Embryonic facial prominence (tissue), 1 donor: ENCODE data around the gene SLC12A7.
"Not testable (repeated sequence)": the region's sequence is repeated elsewhere in the genome, so short reads cannot be mapped to it uniquely, and the experiment has no call there.

ENCODE experiments used
- DNase-seq: peaks from one replicate; pipeline ENCODE4 v3.0.0-alpha.2; 2016; ENCODE audit errors: extremely low spot score

SLC12A7 gene

DNA sequence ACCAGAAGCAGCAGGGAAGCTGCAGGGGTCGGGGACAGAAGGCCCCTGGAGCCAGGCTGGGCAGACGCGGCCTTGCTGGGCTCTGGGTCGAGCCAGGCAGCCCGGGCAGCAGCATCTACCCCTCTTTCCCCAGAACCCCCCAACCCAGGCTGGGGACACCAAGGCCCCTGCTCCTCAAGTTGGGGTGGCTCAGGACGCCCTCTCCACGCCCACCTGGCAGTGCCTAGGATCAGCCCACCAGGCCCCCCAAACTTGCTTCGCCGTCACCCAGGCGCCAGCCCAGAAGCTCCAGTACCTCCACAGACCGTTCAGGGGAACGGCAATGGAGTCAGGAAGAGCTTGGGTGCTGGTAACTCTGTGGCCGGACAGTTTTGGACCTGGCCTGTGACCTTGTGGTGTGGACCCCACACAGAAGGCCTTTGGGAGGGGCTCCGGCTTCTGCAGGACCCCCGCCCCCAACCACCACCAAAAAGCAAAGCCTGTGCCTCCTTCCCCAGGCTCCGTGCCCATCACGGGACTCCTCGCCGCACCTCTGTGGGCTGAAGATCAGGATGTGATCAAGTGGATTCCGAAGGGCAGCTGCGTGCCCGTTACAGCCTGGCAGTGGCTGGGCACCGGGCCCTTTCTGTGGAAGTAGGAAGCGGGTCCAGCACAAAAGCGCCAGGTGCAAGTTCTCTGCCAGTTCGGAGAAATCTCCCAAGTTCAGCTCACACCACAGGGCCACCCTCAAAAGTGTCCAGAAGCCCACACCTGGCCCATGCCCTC lies 2.1 kb downstream of the SLC12A7 start:
- DNase-seq = no peak

DNA sequence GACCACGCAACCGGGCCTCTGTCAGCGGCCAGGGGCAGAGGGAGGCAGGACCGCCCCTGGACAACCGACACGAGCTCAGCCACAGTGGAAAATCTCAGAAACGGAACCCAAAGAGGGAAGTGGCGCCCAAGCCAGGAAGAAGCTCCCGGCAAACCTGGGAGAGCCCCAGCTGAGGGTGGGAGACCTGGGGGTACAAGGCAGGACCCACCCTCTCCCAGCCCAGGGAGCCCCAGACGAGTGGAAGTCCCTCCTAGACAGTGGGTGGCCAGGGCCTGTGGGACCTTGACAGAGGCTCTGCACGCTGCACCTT lies 3.0 kb downstream of the SLC12A7 start:
- no peak for DNase-seq

DNA sequence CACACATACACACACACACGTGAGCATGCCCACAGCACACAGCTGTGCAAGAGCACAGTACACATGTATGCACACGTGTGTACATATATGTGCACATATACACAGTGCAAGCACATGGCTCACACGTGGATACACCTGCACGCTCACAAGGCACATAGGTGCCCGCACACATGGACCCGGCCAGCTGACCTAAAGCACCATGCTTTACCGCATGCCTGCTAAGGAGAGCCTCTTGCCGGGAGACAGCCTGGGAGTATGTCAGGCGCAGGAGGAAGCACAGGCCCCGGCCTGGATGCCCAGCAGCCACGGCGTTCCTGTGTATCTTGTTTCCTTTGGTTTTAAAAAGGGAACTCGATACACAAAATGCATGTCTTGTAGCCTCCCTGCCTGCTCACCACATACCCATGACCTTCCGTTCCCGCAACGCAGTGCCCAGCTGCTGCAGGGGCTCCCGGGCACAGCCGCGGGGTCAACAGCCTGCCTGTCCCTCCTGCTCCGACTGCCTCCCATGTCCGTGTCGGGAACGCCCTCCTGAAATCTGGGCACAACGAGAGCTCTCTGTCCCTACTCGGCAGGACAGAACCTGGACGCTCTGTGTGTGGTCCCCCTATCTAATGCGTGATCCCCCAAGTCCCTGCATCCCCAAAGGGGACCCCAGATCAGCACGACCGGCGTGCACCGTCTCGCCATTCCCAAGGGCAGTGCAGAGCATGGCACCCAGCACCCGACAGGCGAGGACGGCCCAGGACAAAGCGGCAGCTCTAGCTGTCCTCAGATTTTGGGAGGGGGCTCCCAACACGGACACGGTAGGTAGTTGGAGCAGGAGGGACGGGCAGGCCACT lies 3.6 kb downstream of the SLC12A7 start:
- no peak for DNase-seq

DNA sequence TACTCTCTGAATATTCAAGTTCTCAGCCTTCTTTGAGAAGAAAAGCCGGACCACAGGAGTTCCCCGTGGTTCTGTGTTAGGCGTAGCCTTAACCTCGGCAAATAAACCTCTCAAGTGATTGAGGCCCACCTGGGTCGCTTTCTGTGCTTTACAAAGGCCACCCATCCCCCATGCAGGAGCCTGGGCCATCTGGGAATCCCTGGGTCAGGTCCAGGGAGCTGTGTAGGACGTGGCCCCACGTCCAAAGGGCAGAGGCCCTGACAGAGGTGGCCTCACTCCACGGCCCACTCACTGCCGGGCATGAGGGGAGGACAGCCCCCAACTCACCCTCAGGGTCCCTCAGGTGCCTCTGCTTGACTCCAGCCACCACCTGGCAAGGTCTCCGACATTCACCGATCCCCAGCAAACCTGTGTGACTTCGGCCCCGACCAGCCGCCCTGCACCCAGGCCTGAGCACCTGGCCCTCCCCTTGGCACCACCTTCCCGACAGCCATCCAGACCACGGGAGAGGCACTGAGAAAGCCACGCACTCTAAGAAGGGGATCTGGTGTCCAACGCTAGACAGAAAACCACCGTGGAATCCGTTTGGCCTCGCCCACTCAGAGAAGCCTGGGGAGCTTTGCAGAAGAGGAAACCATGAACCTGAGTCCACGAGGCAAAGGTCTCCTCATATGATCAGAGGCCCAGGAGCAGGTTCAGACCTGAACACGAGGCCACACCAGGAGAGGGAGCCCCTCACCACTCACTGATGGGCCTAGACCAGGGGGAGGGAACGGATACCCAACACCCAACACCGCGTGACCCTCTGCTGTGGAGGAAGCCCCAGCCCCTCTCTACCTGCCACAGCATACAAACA lies 4.5 kb downstream of the SLC12A7 start:
- no peak for DNase-seq

DNA sequence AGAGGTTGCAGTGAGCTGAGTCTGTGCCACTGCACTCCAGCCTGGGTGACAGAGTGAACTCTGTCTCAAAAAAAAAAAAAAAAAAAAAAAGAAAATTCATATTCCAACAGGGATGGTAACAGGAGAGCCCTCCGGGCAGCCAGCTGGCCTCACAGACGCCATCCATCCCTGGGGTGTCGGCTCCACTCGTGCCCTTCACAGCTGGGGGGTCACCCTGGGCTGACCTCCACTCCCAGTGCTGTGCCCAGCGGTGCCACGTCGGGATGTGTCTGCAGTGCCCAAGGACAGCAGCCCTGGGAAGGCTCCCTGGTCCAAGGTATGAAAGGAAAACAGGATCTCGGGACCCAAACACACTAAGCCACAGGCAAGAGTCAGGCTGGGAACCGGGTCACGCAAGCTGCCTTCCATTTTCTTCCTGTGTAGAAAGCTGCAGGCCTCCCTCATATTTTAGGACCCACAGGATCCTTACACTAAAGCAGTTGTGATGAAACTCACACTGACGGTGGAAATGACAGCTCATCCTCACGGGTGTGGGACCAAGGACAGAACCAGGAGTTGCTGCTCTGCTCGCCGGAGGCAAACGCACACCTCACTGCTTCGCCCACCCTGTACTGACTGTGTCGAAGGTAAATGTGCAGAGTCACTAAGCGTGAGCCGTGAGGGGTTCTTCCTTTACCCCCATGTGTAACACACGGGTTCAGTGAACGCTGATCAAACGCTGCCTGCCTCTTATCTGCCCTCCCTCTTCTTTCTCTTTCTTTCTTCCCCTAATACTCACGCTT lies 5.3 kb downstream of the SLC12A7 start:
- no peak for DNase-seq

DNA sequence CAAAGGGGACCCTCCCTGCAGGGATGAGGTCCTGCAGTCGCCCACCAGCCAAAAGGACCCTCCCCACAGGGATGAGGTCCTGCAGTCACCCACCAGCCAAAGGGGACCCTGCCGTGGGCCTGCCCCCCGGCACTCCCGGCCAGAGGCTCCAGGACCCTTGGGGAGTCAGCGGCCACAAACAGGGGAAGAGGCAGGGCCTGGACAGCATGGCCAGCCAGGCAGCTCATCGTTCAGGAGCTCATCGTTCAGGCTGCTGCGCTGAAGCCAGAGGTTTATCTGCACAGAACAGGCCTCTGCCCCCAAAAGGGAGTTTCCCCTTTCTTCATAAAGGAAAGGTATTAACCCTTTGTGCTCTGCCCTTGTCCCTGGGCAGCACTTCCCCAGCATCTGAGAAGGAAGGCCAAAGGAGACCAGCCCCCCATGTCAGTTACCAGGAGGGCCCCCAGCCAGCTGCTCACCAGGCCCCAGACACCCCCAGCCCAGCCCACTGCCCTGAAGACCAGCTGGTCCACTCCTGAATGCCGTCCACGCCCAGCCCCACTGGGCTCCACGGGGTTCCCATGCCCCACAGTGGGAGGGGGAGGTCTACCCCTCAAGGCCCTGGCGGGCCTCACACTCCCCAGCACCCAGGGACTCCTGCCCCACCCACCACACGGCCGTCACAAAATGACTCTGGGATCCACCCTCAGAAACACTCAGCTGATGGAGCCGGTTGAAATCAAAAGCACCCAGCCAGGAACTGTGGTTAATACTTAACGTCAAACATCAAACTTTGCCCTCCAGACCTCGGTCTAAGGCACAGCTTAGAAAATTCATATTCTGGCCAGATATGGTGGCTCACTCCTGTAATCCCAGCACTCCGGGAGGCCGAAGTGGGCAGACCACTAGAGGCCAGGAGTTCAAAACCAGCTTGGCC lies 6.3 kb downstream of the SLC12A7 start:
- DNase-seq = no peak

DNA sequence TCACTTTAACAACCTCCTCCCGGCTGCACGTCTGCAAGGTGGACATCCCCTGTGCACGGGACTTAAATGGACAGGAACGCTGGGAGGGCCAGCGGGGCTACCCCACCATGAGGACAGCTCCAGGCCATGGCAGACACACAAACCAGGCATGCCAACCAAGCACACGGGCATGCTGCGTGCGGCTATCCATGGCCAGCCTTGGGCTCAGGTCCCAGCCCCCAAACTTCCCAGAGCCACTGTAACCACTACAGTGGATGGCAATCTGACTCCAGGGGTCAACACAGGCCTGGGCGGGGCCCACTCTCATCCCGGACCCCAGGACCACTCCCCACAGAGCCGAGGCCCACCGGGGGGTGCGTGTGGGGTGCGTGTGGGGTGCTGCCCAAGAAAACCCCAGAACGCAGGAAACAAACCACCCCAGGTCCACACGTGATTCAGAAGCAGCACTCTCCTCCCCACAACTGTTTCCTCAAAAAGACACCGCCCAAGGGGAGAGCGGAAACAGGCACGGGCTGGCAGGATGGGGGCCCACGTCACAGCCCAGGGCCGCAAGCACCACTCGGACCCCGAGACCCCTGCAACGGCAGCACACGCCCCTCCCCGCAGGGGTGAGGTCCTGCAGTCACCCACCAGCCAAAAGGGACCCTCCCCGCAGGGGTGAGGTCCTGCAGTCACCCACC lies 7.4 kb downstream of the SLC12A7 start:
- no peak for DNase-seq

DNA sequence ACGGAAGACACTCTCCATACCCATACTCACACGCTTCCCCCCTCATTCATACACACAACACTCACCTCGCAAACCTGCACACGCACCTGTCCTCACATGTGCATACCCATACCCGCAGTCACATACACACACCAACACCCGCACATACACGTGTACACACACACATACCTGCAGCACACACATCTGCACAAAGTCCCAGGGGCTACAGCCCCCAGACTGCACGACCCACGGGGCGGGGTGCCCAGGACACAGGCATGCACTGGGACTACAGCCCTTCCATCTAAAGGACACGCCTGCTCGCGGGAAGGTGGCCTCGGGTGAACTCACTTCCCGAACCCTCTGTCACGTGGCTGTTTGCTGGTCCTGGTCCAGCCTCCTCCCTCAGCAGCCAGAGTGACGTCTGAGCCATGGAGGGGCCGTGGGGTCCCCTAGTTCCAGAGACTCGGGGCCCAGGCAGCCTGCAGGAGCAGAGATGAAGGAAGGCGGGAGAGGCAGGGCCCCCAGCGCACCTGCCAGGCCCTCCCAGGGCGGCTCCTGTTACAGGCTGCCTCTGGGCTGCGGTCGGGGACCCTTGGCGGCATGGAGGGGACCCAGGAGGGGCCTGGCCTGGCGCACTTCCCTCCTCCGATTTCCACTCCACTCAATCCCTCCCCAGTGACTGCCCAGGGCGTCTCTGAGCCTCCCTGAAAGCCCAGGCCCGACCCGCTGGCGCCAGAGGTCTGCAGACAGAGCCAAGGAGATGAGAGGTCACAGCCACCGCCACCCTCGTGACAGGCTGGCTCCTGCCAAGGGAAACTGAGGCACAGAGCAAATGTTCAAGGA lies 8.1 kb downstream of the SLC12A7 start:
- peak; percentile 10 for DNase-seq

DNA sequence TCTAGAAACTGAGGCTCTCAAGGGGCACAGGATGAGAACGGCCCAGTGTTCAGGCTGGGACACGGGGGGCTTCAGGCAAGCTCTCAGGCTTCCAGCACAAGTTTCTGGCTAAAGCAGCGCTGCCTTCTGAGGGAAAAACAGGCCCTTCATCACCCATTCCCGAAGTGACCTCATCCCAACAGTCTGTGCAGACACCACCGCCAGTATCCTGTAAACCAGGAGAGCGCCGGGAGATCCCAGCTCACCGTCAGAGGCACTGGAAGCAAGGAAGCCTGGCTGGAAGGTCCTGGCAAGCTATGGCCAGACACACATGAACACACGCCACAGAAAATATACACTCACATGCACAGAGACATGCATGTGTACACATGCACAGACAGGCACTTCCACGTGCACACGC lies 8.8 kb downstream of the SLC12A7 start:
- DNase-seq = no peak

DNA sequence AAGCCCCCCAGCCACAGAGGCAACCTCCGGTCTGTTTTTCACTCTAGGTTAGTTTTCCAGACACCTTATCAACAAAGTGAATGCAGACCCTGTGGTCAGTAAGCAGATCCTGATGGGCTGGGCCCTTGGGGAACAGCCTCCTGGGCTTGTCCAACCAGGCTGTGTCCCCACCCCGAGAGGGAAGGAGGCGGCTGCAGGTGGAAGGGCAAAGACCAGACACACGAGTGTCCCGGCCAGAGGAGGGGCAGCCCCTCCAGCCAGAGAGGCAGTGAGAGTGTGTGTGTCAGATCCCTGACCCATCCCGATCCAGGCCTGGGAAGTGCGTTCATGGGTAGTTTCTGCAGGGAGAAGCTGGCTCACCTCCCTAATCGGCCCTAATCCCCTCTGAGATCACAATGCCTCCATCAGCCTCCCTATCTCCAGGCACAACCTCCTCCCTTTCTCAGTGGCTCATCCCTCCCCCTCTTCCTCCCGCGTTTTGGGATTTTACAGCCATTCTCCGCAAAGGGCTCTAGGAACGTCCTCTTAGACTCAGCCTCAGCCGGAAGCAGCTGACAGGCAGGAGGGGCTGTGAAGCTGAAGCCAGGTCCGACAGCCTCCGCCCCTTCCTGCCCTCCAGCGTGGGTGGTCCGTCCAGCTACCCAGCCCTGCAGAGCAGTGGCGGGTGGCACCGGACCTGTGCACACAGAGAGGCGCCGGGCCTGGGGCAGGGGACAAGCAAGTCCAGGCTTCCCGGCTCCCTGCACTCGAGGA lies 9.7 kb downstream of the SLC12A7 start:
- DNase-seq = no peak

DNA sequence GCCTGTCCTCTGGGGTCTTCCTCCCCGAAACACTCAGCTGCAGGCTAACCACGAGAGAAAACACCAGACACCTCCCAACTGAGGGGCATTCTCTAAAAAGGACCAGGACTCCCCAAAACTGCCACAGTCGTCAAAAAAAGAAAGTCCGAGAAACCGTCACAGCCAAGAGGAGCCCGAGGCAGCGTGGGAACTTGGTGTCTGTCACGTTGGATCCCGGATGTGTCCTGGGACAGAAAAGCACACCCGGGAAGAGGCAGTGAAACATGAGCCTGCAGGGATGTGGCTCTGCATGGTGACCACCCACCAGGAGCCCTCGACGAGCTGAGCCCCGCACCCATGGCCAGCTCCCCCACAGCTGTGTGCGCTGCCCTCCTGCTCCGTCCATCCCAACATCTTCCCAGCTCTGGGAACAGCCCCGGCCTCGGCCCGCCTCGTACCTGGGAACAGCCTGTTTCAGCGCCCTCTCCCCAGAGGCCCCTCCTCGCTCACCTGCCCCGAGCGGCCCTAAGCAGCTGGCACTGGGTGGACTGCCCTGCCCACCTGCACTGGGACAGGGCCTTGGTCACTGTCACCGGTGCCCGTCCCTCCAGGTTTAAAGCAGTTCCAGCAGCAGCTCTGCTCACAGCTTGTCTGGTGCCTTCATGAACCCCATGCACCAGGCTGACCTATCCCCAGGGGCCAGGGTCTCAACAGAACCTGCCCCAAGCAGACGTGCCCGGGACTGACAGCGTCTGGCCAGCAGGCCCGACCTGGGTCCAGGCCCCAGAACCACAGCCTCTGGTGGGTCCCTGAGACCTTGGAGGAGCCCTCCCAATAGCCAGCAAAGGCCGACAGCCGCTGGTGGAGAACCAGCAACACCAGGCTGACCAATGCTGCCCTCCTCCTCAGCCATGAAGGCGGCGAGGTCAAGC lies 10.9 kb downstream of the SLC12A7 start:
- no peak for DNase-seq

DNA sequence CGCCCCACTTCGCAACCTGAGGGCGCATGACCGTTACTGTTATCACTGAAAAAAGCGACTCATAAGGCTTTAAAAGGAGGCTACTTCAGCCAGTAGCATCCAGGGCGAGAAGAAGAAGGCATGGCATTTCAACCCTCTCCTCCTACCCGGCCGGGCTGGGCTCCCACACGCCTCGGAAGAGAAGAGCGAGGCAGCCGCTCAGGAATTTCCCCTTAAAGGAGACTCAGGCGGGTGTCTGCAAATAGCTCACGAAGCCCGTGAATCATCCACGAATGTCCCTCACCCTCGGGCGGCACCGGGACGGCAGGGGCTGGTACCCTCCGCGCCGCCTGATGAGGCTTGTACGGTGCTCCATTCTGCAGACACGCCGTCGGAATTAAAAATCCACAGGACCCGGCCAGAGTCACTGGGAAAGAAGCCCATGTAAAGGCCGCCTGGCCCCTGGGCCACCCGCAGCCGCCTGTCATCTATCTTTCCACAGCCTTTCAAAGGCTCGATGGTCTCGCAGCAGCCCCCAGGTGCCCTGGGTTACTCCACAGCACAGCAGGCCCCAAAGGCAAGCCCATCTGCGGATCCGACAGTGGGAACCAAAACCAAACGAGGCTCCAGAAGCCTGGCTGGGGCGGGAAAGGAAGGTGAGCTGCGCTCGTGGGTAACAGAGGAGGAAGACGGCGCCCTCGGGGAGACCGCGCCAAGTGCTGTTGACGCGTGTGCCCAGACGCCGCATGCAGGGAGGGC lies 11.8 kb downstream of the SLC12A7 start:
- no peak for DNase-seq

DNA sequence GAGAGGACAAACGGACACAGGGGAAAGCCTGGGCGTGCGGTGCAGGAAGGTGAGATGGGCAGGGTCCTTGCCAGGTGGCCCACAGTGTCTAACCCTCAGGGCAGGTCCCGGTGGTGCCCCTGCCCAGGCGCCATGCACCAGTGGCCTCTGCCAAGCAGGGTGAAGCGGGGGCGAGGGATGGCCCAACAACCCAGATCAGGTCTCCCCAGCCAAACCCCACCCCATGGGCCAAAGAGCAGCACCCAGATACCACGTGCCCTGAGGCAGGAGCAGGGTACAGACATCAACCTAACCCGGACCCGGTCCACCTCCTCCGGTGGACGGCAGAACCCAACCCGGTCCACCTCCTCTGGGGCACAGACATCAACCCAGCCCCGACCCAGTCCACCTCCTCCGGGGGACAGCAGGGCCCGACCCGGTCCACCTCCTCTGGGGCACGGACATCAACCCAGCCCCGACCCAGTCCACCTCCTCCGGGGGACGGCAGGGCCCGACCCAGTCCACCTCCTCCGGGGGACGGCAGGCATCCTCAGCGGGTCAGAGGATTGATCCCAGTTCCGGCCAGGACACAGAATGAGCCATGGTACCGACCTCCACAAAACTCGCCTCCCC lies 12.8 kb downstream of the SLC12A7 start:
- no peak for DNase-seq

DNA sequence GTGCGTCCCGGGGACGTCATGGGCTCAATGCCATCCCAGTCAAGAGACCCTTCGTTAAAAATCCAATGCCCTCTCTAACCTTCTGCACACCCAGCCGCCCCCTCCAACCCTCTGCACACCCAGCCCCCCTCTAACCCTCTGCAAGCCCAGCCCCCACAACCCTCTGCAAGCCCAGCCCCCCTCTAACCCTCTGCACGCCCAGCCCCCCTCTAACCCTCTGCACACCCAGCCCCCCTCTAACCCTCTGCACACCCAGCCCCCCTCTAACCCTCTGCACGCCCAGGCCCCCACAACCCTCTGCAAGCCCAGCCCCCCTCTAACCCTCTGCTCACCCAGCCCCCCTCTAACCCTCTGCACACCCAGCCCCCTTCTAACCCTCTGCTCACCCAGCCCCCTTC lies 13.9 kb downstream of the SLC12A7 start:
- DNase-seq = not testable (repeated sequence)

DNA sequence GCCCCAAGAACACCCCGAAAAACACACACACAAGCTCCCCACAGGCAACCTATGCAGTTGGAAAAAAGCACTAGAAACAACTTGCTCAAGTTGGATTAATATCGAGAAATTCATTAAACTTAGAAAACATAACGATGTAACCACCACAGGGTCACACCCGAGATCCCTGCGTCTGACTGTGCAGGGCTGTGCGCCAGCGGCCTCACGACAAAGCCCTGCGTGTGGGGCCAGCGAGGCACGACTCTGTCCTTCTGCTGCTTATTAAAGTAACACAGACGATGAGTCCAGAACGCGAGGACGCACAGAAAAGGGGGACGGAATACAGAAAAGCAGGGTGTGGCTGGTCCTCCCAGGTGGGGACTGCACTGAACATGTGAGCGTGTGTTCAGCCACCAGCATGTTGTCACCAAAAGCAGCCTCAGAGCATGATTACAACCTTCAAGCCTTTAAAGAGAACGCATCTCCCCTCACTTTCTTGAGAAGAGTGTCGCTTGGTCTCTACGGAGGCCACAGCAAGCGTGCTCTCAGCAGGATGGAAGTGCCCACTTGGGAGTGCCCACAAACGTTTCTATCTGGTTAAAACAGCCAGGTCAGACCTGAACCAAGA lies 14.4 kb downstream of the SLC12A7 start:
- no peak for DNase-seq

DNA sequence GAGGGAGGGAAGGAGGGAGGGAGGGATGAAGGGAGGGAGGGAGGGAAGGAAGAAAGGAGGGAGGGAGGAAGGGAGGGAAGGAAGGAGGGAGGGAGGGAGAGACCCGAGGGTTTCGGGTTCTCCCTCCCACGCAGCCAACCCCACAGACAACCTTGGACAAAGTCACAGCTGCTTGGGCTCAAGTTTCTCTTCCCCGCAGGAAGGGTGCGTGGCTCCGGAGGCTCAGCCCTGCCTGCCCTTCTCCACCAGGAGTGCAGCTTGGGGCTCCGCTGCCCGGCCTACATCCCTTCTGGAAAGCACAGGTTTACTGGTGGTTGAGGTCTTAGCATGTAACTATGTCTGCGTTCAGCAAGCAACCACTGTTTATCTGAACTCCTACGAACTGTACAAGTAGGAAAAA lies 15.0 kb downstream of the SLC12A7 start:
- DNase-seq = no peak
